HUES64 (cell line): Measurements from ENCODE around the gene ABCA7.

Source experiments
- H3K27ac ChIP-seq: 2 replicates; pipeline ENCODE4 v1.7.0; 2013; ENCODE audit warnings: low read depth, low read length, inconsistent platforms
- H3K27me3 ChIP-seq: 2 replicates; pipeline ENCODE4 v1.6.1; 2013; ENCODE audit warnings: mild to moderate bottlenecking, low read length; ENCODE audit not compliant: insufficient read depth
- H3K36me3 ChIP-seq: 2 replicates; pipeline ENCODE4 v1.6.1; 2013; ENCODE audit warnings: mild to moderate bottlenecking, low read length; ENCODE audit not compliant: insufficient read depth
- H3K4me1 ChIP-seq: 2 replicates; pipeline ENCODE4 v1.6.1; 2013; ENCODE audit warnings: mild to moderate bottlenecking, low read length, moderate library complexity; ENCODE audit not compliant: insufficient read depth
- H3K4me3 ChIP-seq: 2 replicates; pipeline ENCODE4 v1.5.1; 2013; ENCODE audit warnings: mild to moderate bottlenecking, low read length, moderate library complexity
- H3K9ac ChIP-seq: 2 replicates; pipeline ENCODE4 v1.6.1; 2013; ENCODE audit warnings: mild to moderate bottlenecking, low read depth, low read length
- H3K9me3 ChIP-seq: 2 replicates; pipeline ENCODE4 v1.6.1; 2013; ENCODE audit warnings: low read depth, low read length; ENCODE audit not compliant: insufficient read depth
- WGBS: fragments of 150-250, 120-280 bp; methylation state at CpG from one replicate; pipeline ENCODE4 v1.1.7; 2013; ENCODE audit warnings: missing lambda C conversion rate; 5-methylcytosine and 5-hydroxymethylcytosine counted together

The ABCA7 gene

DNA sequence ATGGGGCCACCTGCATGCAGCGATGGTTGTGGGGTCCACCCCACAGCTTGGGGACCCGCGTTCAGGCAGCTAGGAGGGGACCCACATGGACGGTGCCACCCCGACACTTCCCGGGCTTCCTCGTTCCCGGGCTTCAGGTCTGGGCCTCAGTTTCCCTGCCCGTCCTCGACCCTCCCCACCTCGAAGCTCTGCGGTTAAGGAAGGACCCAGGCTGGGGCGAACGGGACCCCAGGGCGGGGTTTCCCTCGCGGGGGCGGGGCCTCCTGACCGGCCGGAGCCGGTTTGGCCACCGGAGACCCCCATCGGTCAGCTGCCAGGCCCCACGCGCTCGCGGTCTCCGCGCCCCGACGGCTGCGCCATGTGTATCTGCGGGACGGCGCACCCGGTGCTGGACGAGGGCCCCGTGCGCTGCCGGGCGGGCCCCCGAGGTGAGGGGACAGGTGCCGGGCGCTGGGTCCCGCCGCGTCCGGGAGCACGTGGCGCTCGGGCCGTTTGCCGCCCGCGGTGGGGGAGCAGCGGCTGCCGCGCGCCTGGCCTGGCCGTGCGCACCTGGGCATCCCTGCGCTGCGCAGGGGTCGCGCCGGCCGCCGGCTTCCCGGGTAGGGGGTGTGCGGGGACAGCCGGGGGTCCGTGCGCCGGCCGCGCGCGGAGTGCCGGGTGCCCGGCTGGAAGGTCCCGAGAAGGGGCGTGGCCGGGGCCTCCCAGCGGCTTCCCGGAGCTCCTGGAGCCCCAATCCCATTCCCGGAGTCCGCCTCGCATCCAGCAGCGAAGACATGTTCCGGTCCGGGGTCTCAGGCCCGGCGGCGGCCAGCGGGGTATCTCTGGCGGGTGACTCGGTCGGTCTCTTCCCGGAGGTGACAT is 31.3 kb downstream of the ABCA7 start:
- Histone ChIP-seq H3K9me3 (no peaks in the 10 kb centered on the region), H3K9ac (peak overlapping the region; percentile 75), H3K4me1 (0 out of 2 replicates have a peak, but pooled peaks cover 3% of the 10 kb centered on the region), H3K4me3 (peak overlapping the region; percentile 68), H3K36me3 (peaks cover 18% of the 10 kb centered on the region), H3K27me3 (peaks cover 38% of the 10 kb centered on the region), H3K27ac (no peak overlapping the region; the same call in 1 of the 2 replicates)
- 1% methylated on average over 99 of the region's 99 CpGs for WGBS

DNA sequence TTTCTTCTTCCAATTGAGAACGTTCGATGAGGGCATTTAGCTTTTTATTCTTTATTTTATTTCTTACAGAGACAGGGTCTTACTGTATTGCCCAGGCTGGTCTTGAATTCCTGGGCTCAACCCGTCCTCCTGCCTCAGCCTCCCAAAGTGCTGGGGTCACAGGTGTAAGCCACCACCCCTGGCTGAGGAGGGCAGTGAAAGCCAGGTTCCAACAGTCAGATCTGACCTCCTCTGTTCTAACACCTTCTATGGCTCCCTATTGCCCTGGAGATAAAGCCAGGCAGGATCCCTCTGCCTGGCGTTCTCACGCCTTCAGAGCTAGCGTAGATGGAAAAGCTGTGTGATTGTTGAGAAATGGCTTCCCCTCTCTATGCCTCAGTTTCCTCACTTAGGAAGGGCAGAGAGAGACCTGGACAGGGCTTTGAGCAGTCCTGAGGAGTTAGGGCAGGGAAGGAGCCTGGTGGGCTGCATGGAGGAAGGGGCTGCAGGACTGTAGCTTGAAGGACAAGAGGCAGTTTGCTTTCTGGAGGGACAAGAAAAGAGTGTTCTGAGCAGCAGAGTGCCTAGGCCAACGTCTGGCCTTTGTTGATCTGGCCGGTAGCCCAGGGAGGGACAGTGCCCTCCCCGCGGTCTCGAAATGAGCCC is 32.6 kb downstream of the ABCA7 start:
- Histone ChIP-seq H3K27ac (no peak overlapping the region), H3K4me3 (no peak overlapping the region), H3K36me3 (peaks cover 20% of the 10 kb centered on the region), H3K27me3 (peaks cover 25% of the 10 kb centered on the region), H3K4me1 (no peaks in the 10 kb centered on the region), H3K9ac (no peak overlapping the region), H3K9me3 (no peaks in the 10 kb centered on the region)
- 94% methylated on average over 11 of the region's 11 CpGs for WGBS

DNA sequence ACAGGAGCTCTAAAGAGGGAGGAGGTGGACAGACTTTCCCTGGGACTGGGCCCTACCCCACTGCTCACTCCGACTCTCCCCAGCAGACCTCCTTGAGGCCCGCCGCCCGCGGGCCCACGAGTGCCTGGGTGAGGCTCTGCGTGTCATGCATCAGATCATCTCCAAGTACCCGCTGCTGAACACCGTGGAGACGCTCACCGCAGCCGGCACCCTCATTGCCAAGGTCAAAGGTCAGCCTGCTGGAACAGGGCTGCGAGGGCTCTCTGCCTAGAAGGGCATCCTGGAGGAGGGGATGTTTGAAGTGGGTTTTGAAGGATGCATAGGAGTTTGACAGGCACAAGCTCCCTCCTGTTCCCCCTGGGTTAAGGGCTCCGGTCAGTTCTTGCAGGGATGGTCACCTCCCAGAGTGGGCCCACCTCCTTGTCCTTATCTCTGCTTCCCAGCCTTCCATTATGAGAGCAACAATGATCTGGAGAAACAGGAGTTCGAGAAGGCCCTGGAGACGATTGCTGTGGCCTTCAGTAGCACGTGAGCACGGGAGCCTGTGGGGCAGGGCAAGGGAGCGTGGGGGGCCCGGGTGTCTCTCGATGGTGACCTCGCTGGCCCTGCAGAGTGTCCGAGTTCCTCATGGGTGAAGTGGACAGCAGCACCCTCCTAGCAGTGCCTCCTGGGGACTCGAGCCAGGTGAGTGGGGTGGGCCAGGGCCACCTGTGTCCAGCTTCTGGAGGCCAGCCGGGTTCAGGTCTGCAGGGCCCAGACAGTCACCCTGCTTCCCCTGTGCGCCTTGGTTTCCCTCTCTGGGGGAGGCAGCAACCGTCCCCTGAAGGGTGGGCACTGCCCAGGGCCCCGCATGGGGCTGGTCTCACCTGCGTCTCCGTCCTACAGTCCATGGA is 33.4 kb downstream of the ABCA7 start:
- Histone ChIP-seq H3K36me3 (peaks cover 25% of the 10 kb centered on the region), H3K27me3 (peaks cover 18% of the 10 kb centered on the region), H3K9me3 (no peaks in the 10 kb centered on the region), H3K4me3 (no peak overlapping the region), H3K4me1 (no peaks in the 10 kb centered on the region), H3K9ac (no peak overlapping the region), H3K27ac (no peak overlapping the region)
- WGBS = 92% methylated on average over 30 of the region's 30 CpGs

DNA sequence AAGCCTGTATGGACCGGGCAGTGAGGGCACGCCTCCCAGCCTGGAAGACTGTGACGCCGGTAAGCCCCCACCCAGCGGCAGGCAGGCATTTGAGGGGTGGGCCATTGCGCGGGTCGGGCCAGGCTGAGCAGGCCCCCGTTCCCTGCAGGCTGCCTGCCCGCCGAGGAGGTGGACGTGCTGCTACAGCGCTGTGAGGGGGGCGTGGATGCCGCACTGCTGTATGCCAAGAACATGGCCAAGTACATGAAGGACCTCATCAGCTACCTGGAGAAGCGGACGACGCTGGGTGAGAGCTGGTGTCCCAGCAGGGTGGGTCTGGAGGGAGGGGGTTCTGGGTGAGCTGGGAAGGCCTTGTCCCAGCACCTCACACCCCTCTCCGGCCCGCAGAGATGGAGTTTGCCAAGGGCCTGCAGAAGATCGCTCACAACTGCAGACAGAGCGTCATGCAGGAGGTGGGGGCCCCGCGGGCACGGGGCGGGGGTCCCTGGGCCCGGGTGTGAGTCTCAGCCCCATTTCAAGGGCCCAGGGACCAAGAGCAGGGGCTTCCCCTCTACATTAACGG is 34.1 kb downstream of the ABCA7 start:
- H3K4me3 ChIP-seq = no peak overlapping the region
- no peaks in the 10 kb centered on the region for H3K9me3 ChIP-seq
- H3K9ac ChIP-seq = no peak overlapping the region
- peaks cover 25% of the 10 kb centered on the region for H3K36me3 ChIP-seq
- H3K4me1 ChIP-seq = no peaks in the 10 kb centered on the region
- no peak overlapping the region for H3K27ac ChIP-seq
- WGBS = 91% methylated on average over 28 of the region's 28 CpGs
- peaks cover 14% of the 10 kb centered on the region for H3K27me3 ChIP-seq

DNA sequence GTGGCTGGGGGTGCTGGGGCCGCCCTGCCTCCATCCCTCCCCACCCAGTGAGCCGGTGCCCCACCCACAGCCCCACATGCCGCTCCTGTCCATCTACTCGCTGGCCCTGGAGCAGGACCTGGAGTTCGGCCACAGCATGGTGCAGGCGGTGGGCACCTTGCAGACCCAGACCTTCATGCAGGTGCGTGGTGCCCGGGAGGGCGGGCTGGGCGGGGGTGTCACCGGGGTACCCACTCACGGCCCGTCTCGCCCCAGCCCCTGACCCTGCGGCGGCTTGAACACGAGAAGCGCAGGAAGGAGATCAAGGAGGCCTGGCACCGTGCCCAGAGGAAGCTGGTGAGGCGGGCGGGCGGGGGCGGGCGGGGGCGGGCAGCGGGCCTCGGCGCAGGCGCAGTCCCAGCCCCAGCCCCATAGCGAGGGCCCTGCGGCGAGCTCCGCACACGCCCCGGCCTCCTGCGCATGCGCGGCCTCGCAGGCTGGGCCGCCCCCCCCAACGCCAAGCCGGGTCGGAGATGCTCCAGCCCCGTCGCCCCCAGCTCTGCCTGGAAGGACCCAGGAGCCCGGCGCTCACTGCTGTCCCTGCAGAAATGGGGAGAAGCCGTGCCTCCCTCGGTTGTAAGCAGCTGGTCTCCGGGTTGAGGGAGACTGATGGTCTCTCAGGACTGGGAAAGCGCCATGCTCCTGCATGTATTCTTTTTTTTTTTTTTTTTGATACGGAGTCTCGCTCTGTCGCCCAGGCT is 34.8 kb downstream of the ABCA7 start:
- Histone ChIP-seq H3K27ac (no peak overlapping the region), H3K9me3 (no peaks in the 10 kb centered on the region), H3K9ac (no peak overlapping the region), H3K36me3 (peaks cover 27% of the 10 kb centered on the region), H3K4me3 (no peak overlapping the region), H3K27me3 (peaks cover 14% of the 10 kb centered on the region), H3K4me1 (no peaks in the 10 kb centered on the region)
- WGBS = 97% methylated on average over 54 of the region's 54 CpGs

DNA sequence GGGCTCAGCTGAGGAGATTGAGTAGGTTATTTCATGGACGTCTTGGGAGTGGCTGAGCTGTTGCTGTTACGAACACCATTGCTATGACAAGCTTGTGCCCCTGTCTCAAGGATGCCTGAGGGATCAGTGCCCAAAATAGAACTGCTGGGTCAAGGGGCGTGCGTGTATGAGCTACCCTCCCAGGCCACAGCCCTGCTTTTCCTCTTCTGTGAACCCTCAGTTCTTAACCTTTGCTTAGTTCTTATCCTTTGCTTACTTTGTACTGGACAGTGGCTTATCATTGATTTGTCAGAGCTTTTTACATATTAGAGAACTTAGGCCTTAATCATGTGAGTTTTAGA is 36.1 kb downstream of the ABCA7 start:
- peaks cover 7% of the 10 kb centered on the region for H3K27me3 ChIP-seq
- no peak overlapping the region for H3K4me3 ChIP-seq
- 95% methylated on average over 4 of the region's 4 CpGs for WGBS
- peaks cover 38% of the 10 kb centered on the region for H3K36me3 ChIP-seq
- H3K4me1 ChIP-seq = no peaks in the 10 kb centered on the region
- no peak overlapping the region for H3K27ac ChIP-seq
- H3K9ac ChIP-seq = no peak overlapping the region
- H3K9me3 ChIP-seq = no peaks in the 10 kb centered on the region

DNA sequence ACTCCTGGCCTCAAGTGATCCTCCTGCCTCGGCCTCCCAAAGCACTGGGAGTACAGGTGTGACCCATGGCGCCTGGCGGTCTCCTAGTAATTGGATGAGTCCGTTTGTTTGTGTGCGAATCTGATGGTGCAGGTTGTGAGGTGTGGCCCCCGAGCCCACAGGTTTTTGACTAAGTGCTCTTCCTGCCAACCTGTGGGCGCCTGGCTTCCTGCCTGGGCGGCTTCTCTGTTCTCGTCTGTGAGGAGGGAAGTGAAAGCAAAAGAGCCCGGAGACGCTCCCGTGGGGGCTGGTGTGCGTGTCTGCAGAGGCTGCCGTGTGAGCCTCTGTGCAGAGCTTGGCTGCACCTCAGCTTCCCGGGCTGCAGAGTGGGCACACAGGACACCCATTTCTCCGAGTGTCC is 37.0 kb downstream of the ABCA7 start:
- Histone ChIP-seq H3K36me3 (peaks cover 38% of the 10 kb centered on the region), H3K27ac (no peak overlapping the region), H3K4me3 (no peak overlapping the region), H3K9ac (no peak overlapping the region), H3K4me1 (no peaks in the 10 kb centered on the region), H3K9me3 (no peaks in the 10 kb centered on the region), H3K27me3 (no peaks in the 10 kb centered on the region)
- 94% methylated on average over 16 of the region's 16 CpGs for WGBS

DNA sequence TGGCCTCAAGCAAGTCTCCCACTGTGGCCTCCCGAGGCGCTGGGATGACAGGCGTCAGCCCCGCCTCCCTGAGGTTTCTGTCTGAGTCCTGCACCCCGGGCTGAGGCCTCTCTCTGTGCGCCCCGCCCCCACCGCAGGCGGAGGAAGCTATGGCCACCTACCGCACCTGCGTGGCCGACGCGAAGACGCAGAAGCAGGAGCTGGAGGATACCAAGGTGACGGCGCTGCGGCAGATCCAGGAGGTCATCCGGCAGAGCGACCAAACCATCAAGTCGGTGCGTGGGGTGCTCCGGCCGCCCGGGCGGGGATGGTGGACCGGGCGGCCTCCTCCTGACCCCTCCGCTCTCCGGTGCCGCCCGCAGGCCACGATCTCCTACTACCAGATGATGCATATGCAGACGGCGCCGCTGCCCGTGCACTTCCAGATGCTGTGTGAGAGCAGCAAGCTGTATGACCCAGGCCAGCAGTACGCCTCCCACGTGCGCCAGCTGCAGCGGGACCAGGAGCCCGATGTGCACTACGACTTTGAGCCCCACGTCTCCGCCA is 39.7 kb downstream of the ABCA7 start:
- Histone ChIP-seq H3K27me3 (no peaks in the 10 kb centered on the region), H3K36me3 (peaks cover 43% of the 10 kb centered on the region), H3K9ac (no peak overlapping the region), H3K4me3 (no peak overlapping the region), H3K9me3 (no peaks in the 10 kb centered on the region), H3K27ac (no peak overlapping the region), H3K4me1 (no peaks in the 10 kb centered on the region)
- WGBS = 94% methylated on average over 45 of the region's 45 CpGs

DNA sequence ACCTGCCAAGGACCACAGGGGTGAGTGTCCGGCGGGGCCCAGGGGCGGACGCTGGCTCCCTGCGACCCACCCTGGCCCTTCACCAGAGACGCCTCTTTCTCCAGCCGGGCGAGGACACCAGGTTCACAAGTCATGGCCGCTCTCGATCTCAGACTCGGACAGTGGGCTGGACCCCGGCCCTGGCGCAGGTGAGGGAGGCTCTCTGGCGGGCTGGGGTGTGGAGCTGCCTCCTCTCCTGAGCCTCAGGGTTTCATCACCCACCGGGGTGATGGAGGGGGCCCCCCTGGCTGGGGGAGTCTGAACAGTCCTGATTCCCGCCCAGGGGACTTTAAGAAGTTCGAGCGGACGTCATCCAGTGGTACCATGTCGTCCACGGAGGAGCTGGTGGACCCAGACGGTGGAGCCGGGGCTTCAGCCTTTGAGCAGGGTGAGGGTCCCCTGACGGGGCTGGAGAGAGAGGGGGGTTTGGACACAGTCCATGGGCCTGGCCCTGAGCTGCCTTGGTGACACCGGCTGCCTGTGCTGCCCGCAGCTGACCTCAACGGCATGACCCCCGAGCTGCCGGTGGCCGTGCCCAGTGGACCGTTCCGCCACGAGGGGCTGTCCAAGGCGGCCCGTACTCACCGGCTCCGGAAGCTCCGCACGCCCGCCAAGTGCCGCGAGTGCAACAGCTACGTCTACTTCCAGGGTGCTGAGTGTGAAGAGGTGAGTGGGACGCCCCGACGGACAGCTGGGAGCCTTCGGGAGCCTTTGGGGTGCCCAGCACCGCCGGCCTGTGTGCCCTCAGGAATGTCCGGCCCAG is 40.7 kb downstream of the ABCA7 start:
- no peaks in the 10 kb centered on the region for H3K4me1 ChIP-seq
- no peak overlapping the region for H3K9ac ChIP-seq
- peaks cover 46% of the 10 kb centered on the region for H3K36me3 ChIP-seq
- H3K27ac ChIP-seq = no peak overlapping the region
- H3K9me3 ChIP-seq = no peaks in the 10 kb centered on the region
- H3K4me3 ChIP-seq = no peak overlapping the region
- H3K27me3 ChIP-seq = no peaks in the 10 kb centered on the region
- WGBS = 95% methylated on average over 50 of the region's 50 CpGs
